ENCODE measurements around the gene FBXW9. TPM values are rescaled to one million over a fixed set of nuclear protein-coding genes. Genes with fewer than 3 reads are reported as not detected.
"Not testable (repeated sequence)": the region's sequence is repeated elsewhere in the genome, so short reads cannot be mapped to it uniquely, and the experiment has no call there.

Gene FBXW9
- total and polyA plus RNA-seq, 12 donors: 2.1 to 14.7 (median 9.6) TPM

DNA sequence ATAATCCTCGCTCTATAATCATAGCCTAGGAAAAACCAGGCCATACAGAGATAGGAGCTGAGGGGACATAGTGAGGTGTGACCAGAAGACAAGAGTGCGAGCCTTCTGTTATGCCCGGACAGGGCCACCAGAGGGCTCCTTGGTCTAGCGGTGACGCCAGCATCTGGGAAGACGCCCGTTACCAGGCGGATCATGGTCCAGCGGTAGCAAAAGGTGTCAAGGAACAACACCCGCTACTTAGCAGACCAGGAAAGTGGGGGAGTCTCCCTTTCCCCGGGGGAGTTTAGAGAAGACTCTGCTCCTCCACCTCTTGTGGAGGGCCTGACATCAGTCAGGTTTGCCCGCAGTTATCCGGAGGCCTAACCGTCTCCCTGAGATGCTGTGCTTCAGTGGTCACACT lies 15.6 kb upstream of the FBXW9 start:
- H3K4me1 ChIP-seq (replicated peaks in 1 of 2); H3K27ac ChIP-seq; intact Hi-C loops (cut with DNase I); H3K9me3 ChIP-seq (replicated peaks in 1 of 3); H3K4me3 ChIP-seq; H3K27me3 ChIP-seq: not testable (repeated sequence)
- H3K36me3 ChIP-seq (replicated peaks in 1 of 2): peaks cover 0 to 92% of the 10 kb centered on the region in 2 donors
- 33 to 95% (median 56%) methylated on average over 3 to 11 of the region's 14 CpGs for WGBS, 4 donors
- peak in 5 of 6 experiments; percentile 42 to 65 (median 50) for TF ChIP-seq CTCF (IDR thresholded peaks at IDR 0.05)
- peak in 5 of 7 donors; percentile 51 to 81 (median 56) for DNase-seq

- H3K9me3 ChIP-seq (replicated peaks in 1 of 3): no peaks in the 10 kb centered on the region
- no peak for DNase-seq
- no peak overlapping the region for H3K4me3 ChIP-seq
- peaks cover 0 to 95% of the 10 kb centered on the region in 2 donors for H3K36me3 ChIP-seq (replicated peaks in 1 of 2)
- no peaks in the 10 kb centered on the region for H3K4me1 ChIP-seq (replicated peaks in 1 of 2)
- TF ChIP-seq POLR2A (IDR thresholded peaks at IDR 0.05) (no peak), CTCF (IDR thresholded peaks at IDR 0.05) (no peak)
- 89 to 90% (median 89%) methylated on average over 14 to 17 of the region's 17 CpGs for WGBS, 4 donors
- intact Hi-C loops (cut with DNase I): no loop called here
- H3K27ac ChIP-seq: no peak overlapping the region
- no peaks in the 10 kb centered on the region for H3K27me3 ChIP-seq
These were observed 14.8 kb upstream of the FBXW9 start for GRCh38 chr19:12711187-12711586.

- H3K9me3 ChIP-seq (replicated peaks in 1 of 3): no peaks in the 10 kb centered on the region
- no peak for TF ChIP-seq POLR2A (IDR thresholded peaks at IDR 0.05)
- TF ChIP-seq CTCF (IDR thresholded peaks at IDR 0.05): no peak
- no peak overlapping the region for H3K4me3 ChIP-seq
- no peaks in the 10 kb centered on the region for H3K4me1 ChIP-seq (replicated peaks in 1 of 2)
- 90 to 94% (median 91%) methylated on average over 8 of the region's 8 CpGs for WGBS, 4 donors
- peaks cover 0 to 93% of the 10 kb centered on the region in 2 donors for H3K36me3 ChIP-seq (replicated peaks in 1 of 2)
- intact Hi-C loops (cut with DNase I): no loop called here
- no peak overlapping the region for H3K27ac ChIP-seq
- DNase-seq: no peak
- H3K27me3 ChIP-seq: no peaks in the 10 kb centered on the region
These were observed 12.2 kb upstream of the FBXW9 start for GRCh38 chr19:12708641-12709040.

GRCh38 chr19:12706332-12706718 lies 9.9 kb upstream of the FBXW9 start:
- H3K36me3 ChIP-seq (replicated peaks in 1 of 2): peaks cover 0 to 99% of the 10 kb centered on the region in 2 donors
- H3K4me1 ChIP-seq (replicated peaks in 1 of 2): no peaks in the 10 kb centered on the region
- H3K4me3 ChIP-seq: no peak overlapping the region
- WGBS, 4 donors: 85 to 92% (median 91%) methylated on average over 10 to 13 of the region's 13 CpGs
- H3K27me3 ChIP-seq: no peaks in the 10 kb centered on the region
- TF ChIP-seq CTCF (IDR thresholded peaks at IDR 0.05): no peak
- TF ChIP-seq POLR2A (IDR thresholded peaks at IDR 0.05): no peak
- H3K9me3 ChIP-seq (replicated peaks in 1 of 3): no peaks in the 10 kb centered on the region
- intact Hi-C loops (cut with DNase I): no loop called here
- DNase-seq: no peak
- H3K27ac ChIP-seq: no peak overlapping the region
